Mammary epithelial cell (primary cell): ENCODE measurements around the gene CFAP20.
"Not testable (repeated sequence)": the region's sequence is repeated elsewhere in the genome, so short reads cannot be mapped to it uniquely, and the experiment has no call there.

Experiments used
- CTCF ChIP-seq, 2 donors: IDR thresholded peaks in 1 of 2; conservative IDR thresholded peaks in 1 of 2; 2 replicates each; pipeline ENCODE4 v1.5.1; 2011 to 2012; ENCODE audit warnings: inconsistent platforms in 2 of 2, low read length in 2 of 2, mild to moderate bottlenecking in 2 of 2, control low read depth in 1 of 2, low read depth in 1 of 2; ENCODE audit not compliant: insufficient read depth in 1 of 2; ENCODE audit errors: extremely low read depth in 1 of 2
- EZH2 ChIP-seq: IDR thresholded peaks from 2 replicates; pipeline ENCODE4 v1.6.1; 2012; ENCODE audit warnings: low read length, inconsistent platforms, borderline replicate concordance

GRCh38 chr16:58090396-58090795 lies 38.8 kb downstream of the CFAP20 start:
- not testable (repeated sequence) for TF ChIP-seq CTCF (conservative IDR thresholded peaks at IDR 0.05 in 1 of 2, IDR thresholded peaks at IDR 0.05 in 1 of 2; ENCODE audit: extremely low read depth in 1 of 2, insufficient read depth in 1 of 2, low read depth in 1 of 2, low read length in 2 of 2); EZH2
